DND-41 (cell line): ENCODE results near the gene GPR108.

Experiments used
- ATAC-seq: fragments of 200-7000 bp; cut with Tn5 transposase; 3 replicates; pipeline ENCODE4 v1.9.1; 2021; ENCODE audit warnings: low read depth; ENCODE audit not compliant: insufficient read depth
- DNase-seq: peaks from one replicate; pipeline ENCODE4 v3.0.0-alpha.2; 2020
- H2AFZ ChIP-seq: 2 replicates; pipeline ENCODE4 v1.6.0; 2012; ENCODE audit warnings: low read depth, low read length
- H3K27ac ChIP-seq: 2 replicates; pipeline ENCODE4 v1.5.1; 2012; ENCODE audit warnings: low read length, inconsistent platforms
- H3K27me3 ChIP-seq: fragments of 200-600 bp; sonication (generic); 2 replicates; pipeline ENCODE4 v1.6.0; 2012; ENCODE audit warnings: low read length, mild to moderate bottlenecking, inconsistent platforms; ENCODE audit not compliant: insufficient read depth, poor library complexity
- H3K36me3 ChIP-seq: 2 replicates; pipeline ENCODE4 v1.5.1; 2012; ENCODE audit warnings: low read length, inconsistent platforms; ENCODE audit not compliant: insufficient read depth
- H3K4me1 ChIP-seq: 2 replicates; pipeline ENCODE4 v1.5.1; 2012; ENCODE audit warnings: mild to moderate bottlenecking, low read length; ENCODE audit not compliant: insufficient read depth
- H3K4me2 ChIP-seq: 2 replicates; pipeline ENCODE4 v1.6.0; 2012; ENCODE audit warnings: mild to moderate bottlenecking, moderate library complexity, low read length, inconsistent platforms; ENCODE audit not compliant: insufficient read depth
- H3K4me3 ChIP-seq, 2 experiments: fragments of 200-600 bp in 1 of 2; shearing (Covaris generic) in 1 of 2; 2 replicates each; pipeline ENCODE4 v1.5.1; 2012 to 2016; ENCODE audit warnings: inconsistent platforms in 2 of 2, low read length in 2 of 2, mild to moderate bottlenecking in 2 of 2, low read depth in 1 of 2, moderate library complexity in 1 of 2
- H3K79me2 ChIP-seq: 2 replicates; pipeline ENCODE4 v1.6.0; 2012; ENCODE audit warnings: low read length, inconsistent platforms; ENCODE audit not compliant: insufficient read depth
- H3K9ac ChIP-seq: 2 replicates; pipeline ENCODE4 v1.6.0; 2012; ENCODE audit warnings: low read depth, mild to moderate bottlenecking, inconsistent platforms, low read length, moderate library complexity
- H3K9me3 ChIP-seq: 2 replicates; pipeline ENCODE4 v1.5.1; 2012; ENCODE audit warnings: low read length, moderate library complexity, mild to moderate bottlenecking, inconsistent platforms; ENCODE audit not compliant: insufficient read depth, severe bottlenecking
- H4K20me1 ChIP-seq: 2 replicates; pipeline ENCODE4 v1.6.0; 2012; ENCODE audit warnings: low read length; ENCODE audit not compliant: insufficient read depth
- CTCF ChIP-seq: IDR thresholded peaks from 2 replicates; pipeline ENCODE4 v1.5.1; 2012; ENCODE audit warnings: borderline replicate concordance, low read length, moderate library complexity, mild to moderate bottlenecking; ENCODE audit not compliant: poor library complexity, severe bottlenecking; ENCODE audit errors: extremely low read depth
- EZH2 ChIP-seq: IDR thresholded peaks from 3 replicates; pipeline ENCODE4 v1.6.1; 2012; ENCODE audit warnings: borderline replicate concordance, low read depth, mild to moderate bottlenecking, moderate library complexity, low read length, inconsistent platforms; ENCODE audit not compliant: severe bottlenecking

Gene GPR108

GRCh38 chr19:6716610-6716970 lies 20.8 kb downstream of the GPR108 start:
- no peaks in the 10 kb centered on the region; the same call in 1 of the 2 replicates for H4K20me1 ChIP-seq
- ATAC-seq (no peak), DNase-seq (no peak)
- no peaks in the 10 kb centered on the region for H3K79me2 ChIP-seq
- H3K27me3 ChIP-seq = no peaks in the 10 kb centered on the region
- no peaks in the 10 kb centered on the region for H3K36me3 ChIP-seq
- H2AFZ ChIP-seq = no peak overlapping the region
- H3K27ac ChIP-seq = no peak overlapping the region
- H3K4me2 ChIP-seq = no peak overlapping the region
- H3K9me3 ChIP-seq = no peaks in the 10 kb centered on the region
- no peak for TF ChIP-seq CTCF
- no peak for TF ChIP-seq EZH2
- no peak overlapping the region for H3K4me3 ChIP-seq
- no peak overlapping the region for H3K9ac ChIP-seq
- H3K4me1 ChIP-seq = no peaks in the 10 kb centered on the region

DNA sequence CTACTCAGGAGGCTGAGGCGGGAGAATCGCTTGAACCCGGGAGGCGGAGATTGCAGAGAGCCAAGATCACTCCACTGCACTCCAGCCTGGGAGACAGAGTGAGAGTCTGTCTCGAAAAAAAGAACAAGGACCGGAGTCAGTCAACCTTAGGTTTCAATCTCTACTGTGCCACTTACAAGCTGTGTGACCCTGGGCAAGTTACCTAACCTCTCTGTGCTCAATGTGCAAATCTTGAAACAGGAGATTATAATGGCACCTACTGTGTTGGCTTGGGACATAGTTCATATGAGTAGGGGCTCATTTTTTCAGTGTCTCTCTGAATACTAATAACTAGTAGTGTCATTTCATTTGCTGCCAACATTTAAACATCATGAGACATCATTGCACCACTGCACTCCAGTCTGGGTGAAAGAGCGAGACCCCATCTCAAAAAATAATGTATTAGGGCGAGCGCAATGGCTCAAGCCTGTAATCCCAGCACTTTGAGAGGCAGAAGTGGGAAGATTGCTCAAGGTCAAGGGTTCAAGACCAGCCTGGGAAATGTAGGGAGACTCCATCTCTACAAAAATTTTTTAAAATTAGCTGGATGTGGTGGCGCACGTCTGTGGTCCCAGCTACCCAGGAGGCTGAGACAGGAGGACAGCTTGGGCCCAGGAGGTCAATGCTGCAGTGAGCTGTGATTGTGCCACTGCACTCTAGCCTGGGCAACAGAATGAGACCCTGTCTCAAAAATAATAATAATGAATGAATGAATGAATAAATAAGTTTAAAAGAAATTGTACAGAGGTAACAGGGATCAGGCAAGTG lies 22.4 kb downstream of the GPR108 start:
- H3K27me3 ChIP-seq = no peaks in the 10 kb centered on the region
- no peaks in the 10 kb centered on the region for H3K9me3 ChIP-seq
- H3K4me1 ChIP-seq = no peaks in the 10 kb centered on the region
- no peaks in the 10 kb centered on the region for H3K79me2 ChIP-seq
- no peak overlapping the region for H3K27ac ChIP-seq
- no peaks in the 10 kb centered on the region for H3K36me3 ChIP-seq
- H2AFZ ChIP-seq = no peak overlapping the region
- no peak for ATAC-seq
- no peak for DNase-seq
- H4K20me1 ChIP-seq = no peaks in the 10 kb centered on the region; the same call in 1 of the 2 replicates
- TF ChIP-seq CTCF (no peak), EZH2 (no peak)
- no peak overlapping the region for H3K4me2 ChIP-seq
- H3K4me3 ChIP-seq = no peak overlapping the region
- H3K9ac ChIP-seq = no peak overlapping the region

DNA sequence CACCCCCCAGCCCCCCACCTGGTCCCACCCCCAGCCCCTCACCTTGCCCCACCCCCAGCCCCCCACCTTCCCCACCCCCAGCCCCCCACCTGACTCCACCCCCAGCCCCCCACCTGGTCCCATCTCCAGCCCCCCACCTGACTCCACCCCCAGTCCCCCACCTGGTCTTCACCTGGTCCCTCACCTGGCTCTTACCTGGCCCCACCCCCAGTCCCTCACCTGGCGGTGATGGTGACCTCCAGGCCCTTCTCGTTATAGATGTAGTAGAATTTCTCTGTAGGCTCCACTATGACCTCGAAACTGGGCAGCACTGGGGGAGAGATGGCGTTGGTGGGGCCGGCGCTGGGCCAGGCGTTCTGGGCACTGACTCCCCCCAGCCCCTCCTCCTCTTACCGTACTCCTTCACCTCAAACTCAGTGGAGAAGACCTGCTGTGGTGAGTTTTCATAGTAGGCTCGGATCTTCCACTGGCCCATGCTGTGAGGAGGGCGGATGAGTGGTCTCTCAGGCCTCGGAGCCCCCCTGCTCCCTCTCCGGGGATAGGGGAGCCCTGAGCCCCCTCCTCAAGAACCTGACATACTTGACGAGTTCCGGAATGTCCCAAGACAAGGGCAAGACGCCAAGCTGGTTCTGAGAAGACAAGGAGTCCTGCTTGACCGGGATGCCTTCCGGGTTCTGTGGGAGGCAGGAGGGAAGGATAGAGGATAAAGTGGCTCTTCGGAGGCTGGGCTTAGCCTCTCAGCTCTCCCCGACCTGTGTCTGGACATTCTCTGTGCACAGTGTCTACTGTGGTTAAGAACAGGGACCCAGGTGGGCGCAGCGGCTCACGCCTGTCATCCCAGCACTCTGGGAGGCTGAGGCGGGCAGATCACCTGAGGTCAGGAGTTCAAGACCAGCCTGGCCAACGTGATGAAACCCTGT lies 23.3 kb downstream of the GPR108 start:
- Histone ChIP-seq H3K27ac (no peak overlapping the region), H3K4me1 (no peaks in the 10 kb centered on the region), H3K9me3 (no peaks in the 10 kb centered on the region), H3K27me3 (no peaks in the 10 kb centered on the region), H3K79me2 (no peaks in the 10 kb centered on the region), H2AFZ (no peak overlapping the region), H3K36me3 (no peaks in the 10 kb centered on the region), H3K9ac (no peak overlapping the region), H3K4me3 (no peak overlapping the region), H3K4me2 (no peak overlapping the region), H4K20me1 (no peaks in the 10 kb centered on the region; the same call in 1 of the 2 replicates)
- DNase-seq (no peak), ATAC-seq (no peak)
- no peak for TF ChIP-seq EZH2
- no peak for TF ChIP-seq CTCF
